Bladder microvascular endothelial cell (primary cell): ENCODE data around the gene SYTL3. TPM values are rescaled to one million over a fixed set of nuclear protein-coding genes. Genes with fewer than 3 reads are reported as not detected.

Source experiments
- total RNA-seq: library from RNA; depleted of rRNA; stranded (reverse); fragments of >200 nt; gene quantifications from 2 replicates; pipeline ENCODE4 v1.2.3, GENCODE V29; 2014

The SYTL3 gene, protein sequence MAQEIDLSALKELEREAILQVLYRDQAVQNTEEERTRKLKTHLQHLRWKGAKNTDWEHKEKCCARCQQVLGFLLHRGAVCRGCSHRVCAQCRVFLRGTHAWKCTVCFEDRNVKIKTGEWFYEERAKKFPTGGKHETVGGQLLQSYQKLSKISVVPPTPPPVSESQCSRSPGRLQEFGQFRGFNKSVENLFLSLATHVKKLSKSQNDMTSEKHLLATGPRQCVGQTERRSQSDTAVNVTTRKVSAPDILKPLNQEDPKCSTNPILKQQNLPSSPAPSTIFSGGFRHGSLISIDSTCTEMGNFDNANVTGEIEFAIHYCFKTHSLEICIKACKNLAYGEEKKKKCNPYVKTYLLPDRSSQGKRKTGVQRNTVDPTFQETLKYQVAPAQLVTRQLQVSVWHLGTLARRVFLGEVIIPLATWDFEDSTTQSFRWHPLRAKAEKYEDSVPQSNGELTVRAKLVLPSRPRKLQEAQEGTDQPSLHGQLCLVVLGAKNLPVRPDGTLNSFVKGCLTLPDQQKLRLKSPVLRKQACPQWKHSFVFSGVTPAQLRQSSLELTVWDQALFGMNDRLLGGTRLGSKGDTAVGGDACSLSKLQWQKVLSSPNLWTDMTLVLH
- total RNA-seq: 0.65 and 1.5 TPM in 2 replicates

DNA sequence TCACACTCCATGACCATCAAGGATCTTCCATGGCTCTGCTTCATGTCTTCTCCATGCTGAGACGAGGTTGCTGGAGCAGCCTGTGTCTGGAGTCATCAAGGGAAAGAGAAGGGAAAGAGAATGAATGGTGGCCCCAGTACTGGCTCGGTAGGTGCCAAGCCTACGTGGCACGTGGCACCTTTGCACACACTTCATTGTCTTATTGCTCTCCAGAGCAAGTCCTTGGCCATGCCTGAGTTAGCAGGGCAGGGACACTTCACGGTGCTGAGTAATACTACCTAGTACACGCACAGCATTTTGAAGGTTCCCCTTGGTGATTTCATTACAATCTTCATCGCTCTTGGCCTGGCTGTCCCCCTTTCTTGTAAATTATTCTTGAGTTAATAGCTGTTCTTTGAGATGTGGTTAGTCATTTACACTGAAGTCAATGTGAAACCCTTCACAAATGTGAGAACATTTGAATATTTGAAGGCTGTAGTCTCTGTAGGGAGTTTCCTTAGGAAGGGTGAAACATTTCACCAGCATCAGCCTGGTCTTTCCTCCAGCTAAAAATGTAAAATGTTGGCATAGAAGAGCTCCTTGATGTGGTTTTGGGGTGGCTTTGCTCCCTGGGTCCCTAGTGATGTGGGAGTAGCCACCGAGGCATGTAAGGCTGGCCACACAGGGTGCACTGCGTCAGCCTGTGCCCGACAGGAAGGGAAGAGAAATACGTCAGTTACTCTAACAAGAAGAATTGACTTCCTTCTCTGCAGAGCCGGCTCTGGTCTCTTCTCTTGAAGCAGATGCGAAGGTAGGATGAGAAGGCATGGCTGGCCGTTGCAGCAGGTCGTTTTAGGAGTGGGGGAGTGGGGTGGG is at the start of gene SYTL3:
Gene SYTL3 (plus strand): TSS at position 766 of the 855 bp plus-strand sequence. CDS start 13,215 bp downstream, outside the sequence.

DNA sequence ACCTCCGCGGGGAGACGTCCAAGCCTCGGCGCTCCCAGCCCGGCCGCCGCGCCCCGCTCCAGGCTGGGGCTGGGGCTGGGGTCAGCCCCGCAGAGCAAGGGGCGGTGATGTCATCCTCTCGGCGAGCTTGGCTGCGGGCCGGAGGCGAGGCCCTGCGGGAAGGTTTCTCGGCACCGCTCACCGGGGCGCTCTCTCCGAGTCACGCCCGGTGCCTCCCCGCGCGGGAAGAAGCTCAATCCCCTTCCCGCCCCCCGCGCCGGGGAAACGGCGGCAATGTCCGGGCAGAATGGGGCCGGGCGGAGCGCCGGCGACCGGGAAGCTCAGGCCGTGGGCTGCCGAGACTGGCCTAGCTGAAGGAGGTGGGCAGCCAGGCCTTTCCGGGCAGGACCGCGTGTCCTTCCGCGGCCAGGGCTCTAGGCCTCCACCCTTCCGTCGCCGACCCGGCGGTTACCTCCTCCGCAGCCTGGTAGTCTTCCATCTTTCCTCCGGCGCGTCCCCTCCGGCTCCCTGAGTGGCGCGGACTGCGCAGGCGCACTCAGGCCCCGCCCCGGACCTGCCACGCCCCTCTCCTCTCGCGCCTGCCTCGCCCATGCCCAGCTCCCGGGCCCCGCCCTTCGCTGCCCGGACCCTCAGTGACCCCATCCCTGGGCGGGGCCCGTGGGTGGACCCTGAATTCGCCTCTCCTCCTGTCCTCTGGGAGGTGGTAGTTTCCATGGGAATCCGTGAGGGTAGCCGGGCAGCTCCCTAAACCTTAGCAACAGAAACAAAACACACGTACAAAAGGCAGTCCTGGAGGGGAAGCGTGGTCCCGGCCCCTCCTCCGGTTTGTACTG is 5.4 kb upstream of the SYTL3 start, which contains the start of gene DYNLT1:
Gene DYNLT1 (minus strand): TSS at position 513 of the 833 bp plus-strand sequence. CDS start 35 bp downstream, at position 478.

Other genes starting within 250 kb of the SYTL3 start
- gene TMEM181, start 90.0 kb upstream of the SYTL3 start, total RNA-seq: 30.8 and 55.4 TPM in 2 replicates
- 77.5 and 86.0 TPM in 2 replicates for gene DYNLT1, start 5.3 kb upstream of the SYTL3 start, total RNA-seq
- gene EZR, start 169.3 kb downstream of the SYTL3 start, total RNA-seq: 78.2 and 86.6 TPM in 2 replicates